ENCODE results near the gene MYL11.
A peak's percentile ranks its signal among the peaks of the same experiment; 100 is the strongest.

MYL11 gene

DNA sequence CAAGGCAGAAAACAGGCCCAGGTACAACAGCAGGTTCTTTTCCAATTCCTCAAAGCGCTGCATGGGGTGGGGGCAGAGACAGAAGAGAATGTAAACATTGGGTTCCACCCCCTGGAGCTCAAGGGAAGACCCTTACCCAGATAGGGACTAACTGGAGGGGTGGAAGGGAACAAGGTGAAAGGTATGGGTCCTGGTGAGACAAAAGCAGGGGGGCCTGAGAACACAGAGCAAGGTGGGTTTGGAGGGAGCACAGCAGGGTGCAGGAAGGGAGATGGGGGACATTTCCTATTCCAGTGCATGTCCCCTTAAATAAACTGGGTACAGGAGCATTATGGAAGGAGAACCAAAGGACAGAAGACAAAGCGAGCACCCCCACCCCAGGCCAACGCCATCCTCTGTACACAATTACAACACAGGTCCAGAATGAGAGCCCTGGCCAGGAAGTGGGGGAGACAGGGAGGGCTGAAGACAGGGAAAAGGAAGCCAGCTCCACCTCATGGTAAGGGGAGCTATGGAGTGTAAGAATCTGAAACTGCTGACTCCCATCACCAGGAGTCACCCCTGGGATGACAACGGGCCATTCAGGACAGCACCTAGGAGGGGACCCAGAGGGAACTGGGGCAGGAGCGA is 17.4 kb upstream of the MYL11 start:
- no peak for ATAC-seq (ENCODE audit: insufficient read depth, low read depth)
- TF ChIP-seq, protein P1, sequence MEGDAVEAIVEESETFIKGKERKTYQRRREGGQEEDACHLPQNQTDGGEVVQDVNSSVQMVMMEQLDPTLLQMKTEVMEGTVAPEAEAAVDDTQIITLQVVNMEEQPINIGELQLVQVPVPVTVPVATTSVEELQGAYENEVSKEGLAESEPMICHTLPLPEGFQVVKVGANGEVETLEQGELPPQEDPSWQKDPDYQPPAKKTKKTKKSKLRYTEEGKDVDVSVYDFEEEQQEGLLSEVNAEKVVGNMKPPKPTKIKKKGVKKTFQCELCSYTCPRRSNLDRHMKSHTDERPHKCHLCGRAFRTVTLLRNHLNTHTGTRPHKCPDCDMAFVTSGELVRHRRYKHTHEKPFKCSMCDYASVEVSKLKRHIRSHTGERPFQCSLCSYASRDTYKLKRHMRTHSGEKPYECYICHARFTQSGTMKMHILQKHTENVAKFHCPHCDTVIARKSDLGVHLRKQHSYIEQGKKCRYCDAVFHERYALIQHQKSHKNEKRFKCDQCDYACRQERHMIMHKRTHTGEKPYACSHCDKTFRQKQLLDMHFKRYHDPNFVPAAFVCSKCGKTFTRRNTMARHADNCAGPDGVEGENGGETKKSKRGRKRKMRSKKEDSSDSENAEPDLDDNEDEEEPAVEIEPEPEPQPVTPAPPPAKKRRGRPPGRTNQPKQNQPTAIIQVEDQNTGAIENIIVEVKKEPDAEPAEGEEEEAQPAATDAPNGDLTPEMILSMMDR (IDR thresholded peaks at IDR 0.05; ENCODE audit: borderline replicate concordance, extremely low read depth, low read length, poor library complexity, severe bottlenecking) = no peak
- TF ChIP-seq EZH2 (IDR thresholded peaks at IDR 0.05; ENCODE audit: borderline replicate concordance, low read depth, low read length, severe bottlenecking) = no peak
- 0 out of 2 replicates have a peak overlapping the region, but pooled peaks have one; percentile 99 for H3K4me2 ChIP-seq (ENCODE audit: insufficient read depth, low read length)
- H3K9me3 ChIP-seq (ENCODE audit: insufficient read depth, low read length, severe bottlenecking) = no peaks in the 10 kb centered on the region
- no peak for DNase-seq
- peak overlapping the region; percentile 13; the same call in 1 of the 2 replicates for H3K9ac ChIP-seq (ENCODE audit: low read depth, low read length)
- H3K27me3 ChIP-seq (ENCODE audit: insufficient read depth, low read length, poor library complexity) = no peaks in the 10 kb centered on the region
- peaks cover 70% of the 10 kb centered on the region for H3K36me3 ChIP-seq (ENCODE audit: insufficient read depth, low read length)
- no peak overlapping the region; the same call in 1 of the 2 replicates for H3K27ac ChIP-seq (ENCODE audit: low read length)
- H4K20me1 ChIP-seq (ENCODE audit: insufficient read depth, low read length) = peaks cover 19% of the 10 kb centered on the region
- H3K79me2 ChIP-seq (ENCODE audit: insufficient read depth, low read length) = peaks cover 47% of the 10 kb centered on the region
- H3K4me1 ChIP-seq (ENCODE audit: insufficient read depth, low read length) = peaks cover 45% of the 10 kb centered on the region
- H3K4me3 ChIP-seq (ENCODE audit: low read depth in 1 of 2, low read length in 2 of 2) = no peak overlapping the region
- no peak overlapping the region for H2AFZ ChIP-seq (ENCODE audit: low read depth, low read length)

DNA sequence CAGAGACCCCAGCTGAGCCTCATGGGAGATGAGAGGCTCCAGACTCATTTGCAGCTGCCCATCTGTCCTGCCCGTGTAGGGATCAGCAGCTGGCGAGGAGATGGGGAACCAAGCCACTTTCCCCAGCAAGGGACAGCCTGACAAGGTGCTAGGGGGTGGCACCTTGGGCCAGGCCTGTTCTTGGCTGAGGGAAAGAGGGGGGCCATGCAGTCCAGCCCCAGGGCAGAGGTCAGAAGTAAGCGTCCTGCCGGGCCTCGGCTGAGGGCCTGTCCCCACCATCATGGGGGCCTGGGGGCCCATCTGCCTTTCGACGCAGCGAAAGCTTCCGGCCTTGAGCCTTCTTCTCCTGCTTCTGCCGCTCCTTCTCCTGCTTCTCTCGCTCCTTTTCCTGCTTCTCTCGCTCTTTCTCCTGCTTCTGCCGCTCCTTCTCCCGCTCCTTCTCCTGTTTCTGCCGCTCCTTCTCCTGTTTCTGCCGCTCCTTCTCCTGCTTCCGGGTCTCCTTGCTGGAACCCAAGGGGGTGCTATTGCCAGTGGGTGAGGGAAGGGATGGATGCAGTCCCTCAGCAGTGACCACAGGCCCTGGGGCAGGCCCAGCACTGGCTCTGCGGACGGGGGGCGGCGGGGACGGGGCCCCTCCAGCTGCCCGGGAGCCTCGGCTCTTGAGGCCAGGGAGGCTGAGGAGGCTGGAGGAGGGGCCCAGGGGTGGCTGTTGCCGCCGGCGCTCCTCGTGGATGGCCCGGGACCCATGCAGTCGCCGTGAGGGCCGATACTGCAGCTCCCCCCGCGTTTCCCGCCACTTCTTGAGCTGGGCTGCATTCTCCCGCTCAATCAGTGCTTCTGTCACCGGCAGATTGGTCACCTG is 16.7 kb upstream of the MYL11 start:
- Histone ChIP-seq H3K4me1 (ENCODE audit: insufficient read depth, low read length) (peaks cover 43% of the 10 kb centered on the region), H2AFZ (ENCODE audit: low read depth, low read length) (no peak overlapping the region), H3K27ac (ENCODE audit: low read length) (no peak overlapping the region; the same call in 1 of the 2 replicates), H3K36me3 (ENCODE audit: insufficient read depth, low read length) (peaks cover 70% of the 10 kb centered on the region), H3K9me3 (ENCODE audit: insufficient read depth, low read length, severe bottlenecking) (no peaks in the 10 kb centered on the region), H3K9ac (ENCODE audit: low read depth, low read length) (no peak overlapping the region), H3K27me3 (ENCODE audit: insufficient read depth, low read length, poor library complexity) (no peaks in the 10 kb centered on the region), H4K20me1 (ENCODE audit: insufficient read depth, low read length) (peaks cover 17% of the 10 kb centered on the region), H3K4me2 (ENCODE audit: insufficient read depth, low read length) (no peak overlapping the region), H3K79me2 (ENCODE audit: insufficient read depth, low read length) (peaks cover 50% of the 10 kb centered on the region), H3K4me3 (ENCODE audit: low read depth in 1 of 2, low read length in 2 of 2) (no peak overlapping the region)
- TF ChIP-seq, protein P1 (IDR thresholded peaks at IDR 0.05; ENCODE audit: borderline replicate concordance, extremely low read depth, low read length, poor library complexity, severe bottlenecking) = no peak
- no peak for TF ChIP-seq EZH2 (IDR thresholded peaks at IDR 0.05; ENCODE audit: borderline replicate concordance, low read depth, low read length, severe bottlenecking)
- DNase-seq (no peak), ATAC-seq (ENCODE audit: insufficient read depth, low read depth) (no peak)

DNA sequence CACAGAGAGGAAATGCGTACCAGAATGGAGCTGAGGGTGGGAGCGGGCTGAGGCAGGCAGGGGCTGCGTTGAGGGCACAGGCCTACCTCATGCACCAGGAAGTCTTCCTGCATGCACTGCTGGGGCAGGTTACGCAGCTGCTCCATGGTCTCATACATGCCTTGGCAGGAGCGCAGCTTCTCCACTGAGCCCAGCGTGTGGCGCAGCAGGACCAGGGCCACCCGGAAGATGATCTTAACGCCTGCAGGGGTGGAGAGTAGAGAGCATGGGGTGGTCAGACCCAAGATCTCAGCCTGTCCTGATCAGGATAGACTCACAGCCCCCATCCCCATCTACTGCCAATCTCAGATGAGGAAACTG is 16.0 kb upstream of the MYL11 start:
- Histone ChIP-seq H3K4me1 (ENCODE audit: insufficient read depth, low read length) (peaks cover 36% of the 10 kb centered on the region), H3K27ac (ENCODE audit: low read length) (no peak overlapping the region), H4K20me1 (ENCODE audit: insufficient read depth, low read length) (peaks cover 12% of the 10 kb centered on the region; the same call in 1 of the 2 replicates), H3K36me3 (ENCODE audit: insufficient read depth, low read length) (peaks cover 70% of the 10 kb centered on the region), H3K9me3 (ENCODE audit: insufficient read depth, low read length, severe bottlenecking) (no peaks in the 10 kb centered on the region), H3K27me3 (ENCODE audit: insufficient read depth, low read length, poor library complexity) (no peaks in the 10 kb centered on the region), H3K4me3 (ENCODE audit: low read depth in 1 of 2, low read length in 2 of 2) (no peak overlapping the region), H3K9ac (ENCODE audit: low read depth, low read length) (no peak overlapping the region), H3K79me2 (ENCODE audit: insufficient read depth, low read length) (peaks cover 50% of the 10 kb centered on the region), H3K4me2 (ENCODE audit: insufficient read depth, low read length) (no peak overlapping the region), H2AFZ (ENCODE audit: low read depth, low read length) (no peak overlapping the region)
- DNase-seq (no peak), ATAC-seq (ENCODE audit: insufficient read depth, low read depth) (no peak)
- TF ChIP-seq EZH2 (IDR thresholded peaks at IDR 0.05; ENCODE audit: borderline replicate concordance, low read depth, low read length, severe bottlenecking) = no peak
- TF ChIP-seq, protein P1 (IDR thresholded peaks at IDR 0.05; ENCODE audit: borderline replicate concordance, extremely low read depth, low read length, poor library complexity, severe bottlenecking) = peak; percentile 18
